LNCaP clone FGC (cell line): Measurements from ENCODE around the gene RSL1D1.

Source experiments
- DNase-seq: peaks from one replicate; pipeline ENCODE4 v3.0.0-alpha.2; 2011; ENCODE audit warnings: low read depth
- H3K4me3 ChIP-seq: 2 replicates; pipeline ENCODE4 v1.5.1; 2011; ENCODE audit warnings: mild to moderate bottlenecking, low read depth, low read length, control low read depth
- CTCF ChIP-seq: IDR thresholded peaks from 2 replicates; pipeline ENCODE4 v1.5.1; 2012; ENCODE audit warnings: mild to moderate bottlenecking; ENCODE audit not compliant: control insufficient read depth, insufficient read depth; ENCODE audit errors: extremely low read depth

The RSL1D1 gene

DNA sequence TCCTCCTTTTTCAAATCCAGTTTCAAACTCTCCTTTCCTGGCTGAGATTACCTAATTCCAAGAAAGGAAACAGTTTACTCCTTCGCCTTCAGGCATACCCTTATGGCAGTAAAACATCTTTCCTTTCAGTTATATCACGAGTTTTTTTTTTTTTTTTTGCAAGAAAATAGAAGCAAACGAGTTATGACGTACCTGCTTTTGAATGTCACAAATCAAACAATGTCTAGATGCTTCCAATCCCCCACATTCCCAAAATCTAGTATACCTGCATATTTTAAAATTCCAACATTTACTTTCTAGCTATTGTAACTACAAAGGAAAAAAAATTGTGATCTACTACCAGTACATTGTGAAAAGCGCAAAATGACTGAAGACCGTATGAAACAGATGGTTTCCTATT is 35.5 kb upstream of the RSL1D1 start:
- DNase-seq = no peak
- H3K4me3 ChIP-seq = no peak overlapping the region
- TF ChIP-seq CTCF = no peak

DNA sequence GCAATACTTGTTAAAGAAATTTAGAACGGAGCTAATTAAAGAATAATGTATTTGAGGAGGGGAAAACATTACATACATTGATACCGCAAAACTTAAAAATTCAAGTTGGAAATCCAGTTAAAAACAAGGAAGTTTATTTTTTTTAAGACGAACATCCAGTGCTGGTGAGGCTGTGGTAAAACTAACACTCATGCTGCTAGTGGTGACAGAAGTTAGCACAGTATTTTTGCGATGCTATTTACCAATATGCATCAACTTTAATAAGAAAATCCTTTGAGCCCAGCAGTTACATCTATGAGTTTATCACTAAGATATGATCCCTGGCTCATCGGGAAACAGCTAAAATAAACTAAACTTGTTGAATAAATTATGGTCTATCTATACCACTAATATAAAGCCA is 32.7 kb upstream of the RSL1D1 start:
- DNase-seq = no peak
- no peak overlapping the region for H3K4me3 ChIP-seq
- no peak for TF ChIP-seq CTCF

GRCh38 chr16:11880007-11880406 is 28.7 kb upstream of the RSL1D1 start:
- no peak overlapping the region for H3K4me3 ChIP-seq
- no peak for TF ChIP-seq CTCF
- DNase-seq = no peak

GRCh38 chr16:11877374-11877773 is 26.0 kb upstream of the RSL1D1 start:
- no peak overlapping the region for H3K4me3 ChIP-seq
- DNase-seq = no peak
- TF ChIP-seq CTCF = no peak

DNA sequence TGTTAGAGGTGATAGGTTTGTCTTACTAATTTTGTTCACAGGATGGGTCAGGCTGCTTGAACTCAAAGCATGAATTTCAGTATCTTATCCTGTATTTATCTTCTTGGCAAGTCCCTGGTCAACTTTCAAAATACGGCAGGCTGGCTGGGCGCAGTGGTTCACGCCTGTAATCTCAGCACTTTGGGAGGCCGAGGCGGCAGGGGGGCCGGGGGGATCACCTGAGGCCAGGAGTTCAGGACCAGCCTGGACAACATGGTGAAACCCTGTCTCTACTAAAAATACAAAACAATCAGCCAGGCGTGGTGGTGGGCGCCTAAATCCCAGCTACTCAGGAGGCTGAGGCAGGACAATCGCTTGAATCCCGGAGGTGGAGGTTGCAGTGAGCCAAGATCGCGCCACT is 25.0 kb upstream of the RSL1D1 start:
- no peak for TF ChIP-seq CTCF
- DNase-seq = no peak
- H3K4me3 ChIP-seq = no peak overlapping the region

DNA sequence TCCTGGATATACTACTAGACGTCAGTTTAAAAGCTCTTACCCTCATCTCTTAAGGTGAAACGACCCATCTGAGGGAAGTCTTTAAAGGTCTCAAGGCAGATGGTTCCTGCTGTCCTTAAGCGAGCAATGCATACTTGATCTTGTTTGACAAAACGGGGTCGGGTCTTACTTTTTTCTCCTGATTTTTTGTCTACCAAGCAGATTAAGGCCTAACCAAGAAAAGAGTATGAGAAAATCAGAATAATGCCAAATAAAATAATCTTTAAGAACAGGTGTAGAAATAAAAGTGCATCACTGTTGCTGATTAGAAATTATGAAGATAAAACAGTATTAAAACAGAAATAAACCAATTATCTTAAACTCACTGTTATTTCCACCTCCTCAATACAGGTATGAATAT is 24.4 kb upstream of the RSL1D1 start:
- DNase-seq = no peak
- H3K4me3 ChIP-seq = no peak overlapping the region

More for the DNA sequence above, 24.4 kb upstream of the RSL1D1 start:
- no peak for TF ChIP-seq CTCF
